K562 treated with DMSO at 1 percent for 24 hours (cell line): ENCODE results near the gene BUB1. TPM values are rescaled to one million over a fixed set of nuclear protein-coding genes. Genes with fewer than 3 reads are reported as not detected.

ENCODE experiments used
- total RNA-seq: library from RNA; unstranded; fragments of 300-600 nt; gene quantifications from 2 replicates; pipeline ENCODE4 v1.2.3, GENCODE V29; 2022; ENCODE audit warnings: low read depth; ENCODE audit not compliant: insufficient read depth

Gene BUB1
- total RNA-seq = 46.3 and 55.0 TPM in 2 replicates

DNA sequence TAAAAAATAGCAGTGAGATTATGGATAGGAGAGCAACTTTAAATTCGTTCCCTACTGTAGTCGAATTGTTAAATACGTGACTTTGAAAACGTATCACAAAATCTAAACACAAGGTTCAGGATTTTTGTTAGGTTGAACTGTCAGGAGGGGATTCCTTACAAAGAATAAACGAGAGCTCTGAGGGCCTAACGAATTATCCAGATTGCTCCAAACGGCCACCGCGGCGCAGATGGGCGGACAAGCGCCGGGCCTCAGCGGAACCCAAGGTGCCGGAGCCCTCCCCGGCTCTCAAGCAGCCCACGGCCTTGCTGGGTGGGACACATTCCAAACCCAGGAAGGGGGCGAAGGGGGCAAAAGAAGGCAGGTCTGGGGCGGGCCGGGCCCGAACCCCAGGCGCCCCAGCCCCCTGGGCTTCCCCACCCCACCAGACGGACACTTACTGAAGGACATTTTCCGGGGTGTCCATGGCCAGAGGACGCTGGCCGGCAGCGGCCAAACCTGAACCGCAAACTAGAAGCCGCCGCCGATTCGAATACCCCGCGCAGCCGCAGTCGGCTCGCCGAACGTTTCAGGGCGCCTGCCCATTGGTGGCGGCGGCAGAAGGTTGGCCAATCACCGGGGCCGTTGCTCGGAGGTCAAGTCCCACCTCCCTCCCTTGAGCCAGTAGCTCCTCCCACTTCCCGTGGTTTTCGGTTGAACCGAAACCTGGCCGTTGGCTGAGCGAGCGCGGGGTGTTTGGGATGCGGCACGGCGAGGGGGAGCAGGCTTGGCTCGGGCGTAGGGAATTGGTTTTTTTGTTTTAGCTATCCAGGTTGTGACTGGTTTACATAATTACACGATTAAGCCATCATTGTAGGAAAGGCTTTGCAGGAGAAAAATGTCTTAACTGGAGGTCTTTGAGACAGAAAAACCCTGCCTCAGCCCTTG lies at the start of gene BUB1:
BUB1 (minus strand) TSS at position 534 of the 927 bp plus-strand sequence; CDS start at position 466, 68 bp downstream.

Other genes with a start within 250 kb of the BUB1 start
- 0.94 TPM in 1 of 2 replicates, not detected in the other for gene LIMS4, start 205.2 kb downstream of the BUB1 start, total RNA-seq
- 0.71 and 0.90 TPM in 2 replicates for gene RGPD6, start 100.8 kb downstream of the BUB1 start, total RNA-seq
- gene ACOXL, start 54.5 kb upstream of the BUB1 start, total RNA-seq = 0.31 and 0.44 TPM in 2 replicates